Keratinocyte (primary cell): ENCODE results near the gene AMIGO2. TPM values are rescaled to one million over a fixed set of nuclear protein-coding genes. Genes with fewer than 3 reads are reported as not detected.

Experiments used
- DNase-seq: peaks from one replicate; pipeline ENCODE4 v3.0.0-alpha.2; 2011; ENCODE audit warnings: low read depth, missing footprints, low spot score
- FAIRE-seq: peaks from 2 replicates; lab custom pipeline; 2011; peaks lifted over from hg19 to GRCh38; lab: Jason Lieb, UNC
- H2AFZ ChIP-seq: 2 replicates; pipeline ENCODE4 v1.6.0; 2012; ENCODE audit warnings: low read length, control low read depth, inconsistent platforms; ENCODE audit not compliant: control insufficient read depth
- H3K27ac ChIP-seq: 2 replicates; pipeline ENCODE4 v1.5.1; 2011; ENCODE audit warnings: low read length; ENCODE audit not compliant: control insufficient read depth, insufficient read depth
- H3K27me3 ChIP-seq: 3 replicates; pipeline ENCODE4 v1.6.0; 2011; ENCODE audit warnings: low read length; ENCODE audit not compliant: control insufficient read depth, insufficient read depth; ENCODE audit errors: extremely low read depth
- H3K36me3 ChIP-seq, 2 experiments: 2 replicates in 1 of 2; 3 replicates in 1 of 2; pipeline ENCODE4 v1.5.1; 2011; ENCODE audit warnings: low read length in 2 of 2, mild to moderate bottlenecking in 1 of 2; ENCODE audit not compliant: control insufficient read depth in 2 of 2, insufficient read depth in 2 of 2; ENCODE audit errors: extremely low read depth in 1 of 2
- H3K4me1 ChIP-seq: 3 replicates; pipeline ENCODE4 v1.5.1; 2011; ENCODE audit warnings: low read length; ENCODE audit not compliant: control insufficient read depth, insufficient read depth; ENCODE audit errors: extremely low read depth
- H3K4me2 ChIP-seq: 3 replicates; pipeline ENCODE4 v1.6.0; 2011; ENCODE audit warnings: low read depth, low read length; ENCODE audit not compliant: control insufficient read depth, insufficient read depth; ENCODE audit errors: extremely low read depth
- H3K4me3 ChIP-seq, 3 experiments: fragments of 200-600 bp in 1 of 3; sonication (generic) in 1 of 3; 2 replicates in 2 of 3; 3 replicates in 1 of 3; pipeline ENCODE4 v1.5.1; 2011 to 2016; ENCODE audit warnings: low read length in 3 of 3, mild to moderate bottlenecking in 3 of 3, control low read depth in 2 of 3, inconsistent platforms in 1 of 3, low read depth in 1 of 3, mixed read lengths in 1 of 3, mixed run types in 1 of 3, moderate library complexity in 1 of 3; ENCODE audit not compliant: control insufficient read depth in 2 of 3, insufficient read depth in 2 of 3; ENCODE audit errors: extremely low read depth in 1 of 3
- H3K79me2 ChIP-seq: 2 replicates; pipeline ENCODE4 v1.6.0; 2012; ENCODE audit warnings: low read length; ENCODE audit not compliant: control insufficient read depth, insufficient read depth
- H3K9ac ChIP-seq: 3 replicates; pipeline ENCODE4 v1.6.0; 2011; ENCODE audit warnings: low read length; ENCODE audit not compliant: control insufficient read depth, insufficient read depth; ENCODE audit errors: extremely low read depth
- H3K9me1 ChIP-seq: 3 replicates; pipeline ENCODE4 v1.6.0; 2011; ENCODE audit warnings: low read length; ENCODE audit not compliant: control insufficient read depth, insufficient read depth; ENCODE audit errors: extremely low read depth
- H3K9me3 ChIP-seq: 2 replicates; pipeline ENCODE4 v1.5.1; 2012; ENCODE audit warnings: low read depth, low read length; ENCODE audit not compliant: control insufficient read depth
- H4K20me1 ChIP-seq: 3 replicates; pipeline ENCODE4 v1.6.0; 2011; ENCODE audit warnings: low read length; ENCODE audit not compliant: control insufficient read depth, insufficient read depth; ENCODE audit errors: extremely low read depth
- EZH2 ChIP-seq: IDR thresholded peaks from one replicate; pipeline ENCODE4 v1.6.1; 2012; ENCODE audit warnings: inconsistent platforms, mild to moderate bottlenecking, low read length, moderate library complexity
- dilution Hi-C: fragments of 300-500 bp; cut with MboI; formaldehyde crosslinking; loops from one replicate; pipeline ENCODE4 v1.7.0; 2020; ENCODE audit warnings: low sequenced_read_pairs; ENCODE audit not compliant: extremely low pct_ligation_motif_present
- polyA plus RNA-seq, 5 experiments: library from polyadenylated mRNA; depleted of rRNA in 3 of 5; stranded (reverse) in 3 of 5; stranded (forward) in 1 of 5; unstranded in 1 of 5; fragments of >200 nt; gene quantifications; 1 replicate in 1 of 5; 2 replicates in 3 of 5; 3 replicates in 1 of 5; pipeline versions ENCODE4 v1.2.1 to v1.2.3, GENCODE V29; 2011 to 2012; ENCODE audit warnings: missing spikeins in 2 of 5, low read depth in 1 of 5, low replicate concordance in 1 of 5
- TF ChIP-seq, protein P1 (sequence below), 3 experiments: IDR thresholded peaks in 1 of 3; conservative IDR thresholded peaks in 1 of 3; optimal IDR thresholded peaks in 1 of 3; 2 replicates in 2 of 3; 3 replicates in 1 of 3; pipeline versions ENCODE3 to v1.5.1; 2011; ENCODE audit warnings: low read length in 3 of 3, mild to moderate bottlenecking in 3 of 3, moderate library complexity in 2 of 3, control low read depth in 1 of 3, inconsistent platforms in 1 of 3; ENCODE audit not compliant: insufficient read depth in 2 of 3; ENCODE audit errors: extremely low read depth in 1 of 3

The AMIGO2 gene
- polyA plus RNA-seq, 1 donor (not counting 4 experiments of a cell fraction or from before 2014, with no cell fraction given), result 71.3 TPM

GRCh38 chr12:47073951-47074350 lies 5.8 kb downstream of the AMIGO2 start:
- TF ChIP-seq EZH2, result no peak
- TF ChIP-seq, protein P1, sequence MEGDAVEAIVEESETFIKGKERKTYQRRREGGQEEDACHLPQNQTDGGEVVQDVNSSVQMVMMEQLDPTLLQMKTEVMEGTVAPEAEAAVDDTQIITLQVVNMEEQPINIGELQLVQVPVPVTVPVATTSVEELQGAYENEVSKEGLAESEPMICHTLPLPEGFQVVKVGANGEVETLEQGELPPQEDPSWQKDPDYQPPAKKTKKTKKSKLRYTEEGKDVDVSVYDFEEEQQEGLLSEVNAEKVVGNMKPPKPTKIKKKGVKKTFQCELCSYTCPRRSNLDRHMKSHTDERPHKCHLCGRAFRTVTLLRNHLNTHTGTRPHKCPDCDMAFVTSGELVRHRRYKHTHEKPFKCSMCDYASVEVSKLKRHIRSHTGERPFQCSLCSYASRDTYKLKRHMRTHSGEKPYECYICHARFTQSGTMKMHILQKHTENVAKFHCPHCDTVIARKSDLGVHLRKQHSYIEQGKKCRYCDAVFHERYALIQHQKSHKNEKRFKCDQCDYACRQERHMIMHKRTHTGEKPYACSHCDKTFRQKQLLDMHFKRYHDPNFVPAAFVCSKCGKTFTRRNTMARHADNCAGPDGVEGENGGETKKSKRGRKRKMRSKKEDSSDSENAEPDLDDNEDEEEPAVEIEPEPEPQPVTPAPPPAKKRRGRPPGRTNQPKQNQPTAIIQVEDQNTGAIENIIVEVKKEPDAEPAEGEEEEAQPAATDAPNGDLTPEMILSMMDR (optimal IDR thresholded peaks at IDR 0.05 in 1 of 3, IDR thresholded peaks at IDR 0.05 in 1 of 3, conservative IDR thresholded peaks at IDR 0.05 in 1 of 3; ENCODE audit: extremely low read depth in 1 of 3, insufficient read depth in 2 of 3, low read length in 3 of 3), result no peak
- dilution Hi-C loops, result no loop called here
- no peak for DNase-seq
- H3K27ac ChIP-seq, result no peak overlapping the region
- no peaks in the 10 kb centered on the region for H3K9me3 ChIP-seq
- no peaks in the 10 kb centered on the region for H3K9me1 ChIP-seq
- H3K4me2 ChIP-seq, result no peak overlapping the region
- H3K36me3 ChIP-seq, result peaks cover 5 to 21% of the 10 kb centered on the region in 2 experiments
- no peak overlapping the region for H3K4me3 ChIP-seq
- H3K4me1 ChIP-seq, result peaks cover 25% of the 10 kb centered on the region
- FAIRE-seq, result no peak
- H3K79me2 ChIP-seq, result peaks cover 30% of the 10 kb centered on the region
- H4K20me1 ChIP-seq, result no peaks in the 10 kb centered on the region
- no peak overlapping the region for H2AFZ ChIP-seq
- H3K27me3 ChIP-seq, result no peaks in the 10 kb centered on the region
- no peak overlapping the region for H3K9ac ChIP-seq

DNA sequence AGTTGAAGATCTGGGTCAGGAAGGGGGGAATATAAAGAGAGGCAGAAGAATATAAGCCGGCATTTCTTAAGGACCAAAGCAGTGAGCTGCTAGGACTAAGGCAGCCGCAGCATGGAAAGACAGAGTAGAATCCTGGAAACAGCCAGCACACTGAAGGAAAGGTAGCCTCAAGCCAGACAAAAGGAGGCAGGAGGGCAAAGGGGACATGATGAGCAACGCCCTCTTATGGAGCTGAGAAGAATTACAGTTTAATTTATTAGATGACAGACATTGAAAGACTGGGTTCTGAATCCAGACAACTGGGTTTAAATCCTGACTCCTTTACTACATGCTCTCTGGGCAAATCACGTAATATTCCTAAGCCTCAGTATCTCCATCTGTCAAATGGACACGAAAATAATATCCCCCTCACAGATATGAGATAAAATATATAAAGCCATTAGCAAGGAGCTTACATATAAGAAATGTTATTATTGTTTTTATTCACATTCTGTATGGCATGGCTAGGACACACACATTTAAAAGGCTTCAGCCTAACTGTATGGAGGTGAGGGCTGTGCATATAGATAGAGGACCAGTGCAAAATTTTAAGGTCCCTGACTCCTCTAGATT lies 8.4 kb downstream of the AMIGO2 start:
- no peak overlapping the region for H3K27ac ChIP-seq
- dilution Hi-C loops, result no loop called here
- H3K36me3 ChIP-seq, result peaks cover 0 to 5% of the 10 kb centered on the region in 2 experiments
- H2AFZ ChIP-seq, result no peak overlapping the region
- no peak overlapping the region for H3K9ac ChIP-seq
- no peaks in the 10 kb centered on the region for H3K9me1 ChIP-seq
- H4K20me1 ChIP-seq, result no peaks in the 10 kb centered on the region
- DNase-seq (no peak), FAIRE-seq (peak; percentile 39)
- H3K4me3 ChIP-seq, result no peak overlapping the region
- peaks cover 4% of the 10 kb centered on the region for H3K79me2 ChIP-seq
- no peaks in the 10 kb centered on the region for H3K9me3 ChIP-seq
- peaks cover 7% of the 10 kb centered on the region for H3K4me1 ChIP-seq
- no peak overlapping the region for H3K4me2 ChIP-seq
- H3K27me3 ChIP-seq, result no peaks in the 10 kb centered on the region
- TF ChIP-seq EZH2, result no peak
- TF ChIP-seq, protein P1 (optimal IDR thresholded peaks at IDR 0.05 in 1 of 3, IDR thresholded peaks at IDR 0.05 in 1 of 3, conservative IDR thresholded peaks at IDR 0.05 in 1 of 3; ENCODE audit: extremely low read depth in 1 of 3, insufficient read depth in 2 of 3, low read length in 3 of 3), result peak; percentile 56 to 69 (median 62)
